KBM-7 (cell line): Measurements from ENCODE around the gene KRTAP10-11.
"Not testable (repeated sequence)": the region's sequence is repeated elsewhere in the genome, so short reads cannot be mapped to it uniquely, and the experiment has no call there.

Experiments used
- DNase-seq: peaks from one replicate; pipeline ENCODE4 v3.0.0-alpha.2; 2015
- in situ Hi-C: fragments of 300-500 bp; cut with MboI; formaldehyde crosslinking; loops from 2 replicates; pipeline ENCODE4 v1.14.3; 2020; ENCODE audit warnings: low sequenced_read_pairs, low pct_unique_long_range_greater_than_20kb, mixed read lengths

KRTAP10-11 gene

DNA sequence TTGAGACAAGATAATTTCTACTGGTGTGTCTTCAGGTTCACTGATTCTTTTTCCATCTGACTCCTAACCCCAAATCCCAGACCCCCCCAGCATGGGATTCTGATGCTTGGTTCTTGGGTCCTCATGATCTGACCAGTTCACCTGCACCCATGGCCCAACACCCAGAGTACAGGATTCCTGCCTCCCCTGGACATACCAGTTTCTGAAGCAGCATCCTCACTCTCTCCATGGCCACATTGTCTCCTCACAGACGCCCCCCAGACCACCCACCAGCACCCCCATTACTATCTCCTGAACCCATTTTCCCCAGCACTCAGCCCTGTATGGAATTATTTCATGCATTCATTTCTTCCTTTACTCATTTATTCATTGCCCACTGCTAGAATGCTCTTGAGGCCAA lies 10.7 kb downstream of the KRTAP10-11 start:
- DNase-seq: no peak
- in situ Hi-C loops: no loop called here

GRCh38 chr21:44657635-44658540 lies 11.7 kb downstream of the KRTAP10-11 start, which contains the start of gene KRTAP12-3:
TSS of gene KRTAP12-3 (plus strand) at chr21:44657932. CDS start at chr21:44657980, 48 bp downstream.
- in situ Hi-C loops: no loop called here
- no peak for DNase-seq

GRCh38 chr21:44658541-44658910 lies 12.3 kb downstream of the KRTAP10-11 start:
- in situ Hi-C loops: no loop called here
- no peak for DNase-seq

DNA sequence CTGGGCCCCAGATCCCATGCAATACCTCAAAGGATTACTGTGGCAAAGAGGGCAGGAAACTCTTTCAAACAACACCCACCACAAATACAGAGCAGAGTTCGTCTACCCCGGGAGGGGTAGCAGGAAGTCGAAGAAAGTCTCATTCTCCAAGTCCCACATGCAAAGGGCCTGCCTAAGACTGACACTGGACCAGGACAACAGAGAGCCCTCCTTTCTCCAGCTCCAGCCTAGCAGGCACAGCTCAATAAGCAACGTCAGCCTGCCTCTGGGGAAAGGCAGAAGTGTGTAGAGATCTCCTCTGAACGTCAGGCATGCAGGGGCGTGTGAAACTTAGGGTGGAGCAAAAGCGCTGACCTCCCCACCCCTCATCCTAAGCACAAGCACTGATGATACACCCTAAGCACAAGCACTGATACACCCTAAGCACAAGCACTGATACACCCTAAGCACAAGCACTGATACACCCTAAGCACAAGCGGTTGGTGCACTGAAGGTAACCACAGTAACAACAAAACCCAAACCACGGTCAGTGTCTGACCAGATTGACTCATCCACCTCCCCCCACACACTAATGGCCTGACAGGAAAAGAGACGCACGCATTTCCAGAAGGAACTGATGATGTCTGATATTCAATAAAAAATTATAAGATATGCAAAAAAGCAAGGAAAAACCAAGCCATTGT lies 12.8 kb downstream of the KRTAP10-11 start:
- DNase-seq: no peak
- in situ Hi-C loops: no loop called here

- in situ Hi-C loops, DNase-seq: not testable (repeated sequence)
These were observed 15.4 kb downstream of the KRTAP10-11 start for GRCh38 chr21:44661567-44661966.

DNA sequence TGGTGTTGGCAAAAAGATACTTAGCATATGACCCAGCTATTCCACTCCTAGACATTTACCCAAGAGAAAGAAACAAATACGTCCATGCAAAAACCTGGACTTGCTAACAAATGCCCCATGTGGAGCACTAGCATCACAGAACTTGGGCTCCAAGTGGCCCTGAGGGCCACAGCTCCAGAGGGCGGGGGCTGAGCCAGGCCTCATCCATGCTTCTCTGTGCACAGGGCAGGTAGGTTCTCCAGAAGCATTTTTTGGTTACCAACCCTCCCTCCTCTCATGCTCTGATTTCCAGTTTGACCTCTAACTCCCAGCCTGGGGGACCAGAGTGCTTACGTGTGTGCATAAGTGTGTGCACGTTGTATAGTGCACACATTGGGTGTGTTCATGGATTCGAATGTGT lies 18.5 kb downstream of the KRTAP10-11 start:
- DNase-seq: no peak

DNA sequence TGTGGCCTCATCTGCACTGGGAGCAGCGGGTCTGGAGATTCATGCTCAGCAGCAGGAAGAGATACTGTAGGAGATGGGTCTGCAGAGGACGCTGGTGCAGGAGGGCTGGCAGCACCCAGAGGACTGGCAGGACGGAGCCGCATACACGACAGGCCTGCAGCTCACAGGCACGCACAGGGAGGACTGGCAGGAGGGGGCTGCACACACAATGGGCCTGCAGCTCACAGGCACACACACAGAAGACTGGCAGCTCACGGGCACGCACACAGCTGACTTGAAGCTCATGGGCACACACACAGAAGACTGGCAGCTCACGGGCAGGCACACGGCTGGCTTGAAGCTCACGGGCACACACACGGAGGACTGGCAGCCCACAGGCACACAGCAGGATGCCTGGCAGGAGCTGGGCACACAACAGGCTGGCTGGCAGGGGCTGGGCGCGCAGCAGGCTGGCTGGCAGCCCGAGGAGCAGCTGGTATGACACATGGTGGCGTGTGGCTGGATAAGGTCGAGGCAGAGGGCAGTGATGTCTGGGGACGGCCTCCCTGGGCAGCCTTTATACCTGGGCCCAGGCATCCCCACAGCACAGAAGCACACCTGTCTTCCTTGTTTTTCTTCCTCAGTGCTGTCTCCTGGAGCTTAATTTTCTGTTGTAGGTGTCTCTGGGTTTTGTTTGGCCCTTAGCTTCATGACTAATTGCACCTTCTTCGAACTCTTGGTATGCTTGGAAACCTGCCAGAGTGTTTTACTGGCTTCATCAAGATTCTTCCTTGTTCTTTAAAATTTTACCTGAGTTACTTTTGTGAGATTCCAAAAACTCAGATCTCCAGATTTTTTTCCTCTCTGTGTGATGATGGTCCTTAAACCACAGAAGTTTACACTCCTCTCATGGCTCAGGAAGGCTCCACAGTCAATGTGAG lies 20.4 kb downstream of the KRTAP10-11 start, which contains the start of gene KRTAP12-2:
Gene KRTAP12-2, minus strand, starts transcription at position 527 of the 920 bp plus-strand sequence. Its CDS starts 41 bp downstream, at position 486.
- in situ Hi-C loops: no loop called here
- DNase-seq: no peak

More for the DNA sequence above, 18.5 kb downstream of the KRTAP10-11 start:
- in situ Hi-C loops: no loop called here

GRCh38 chr21:44667612-44668011 lies 21.4 kb downstream of the KRTAP10-11 start:
- in situ Hi-C loops: no loop called here
- no peak for DNase-seq

DNA sequence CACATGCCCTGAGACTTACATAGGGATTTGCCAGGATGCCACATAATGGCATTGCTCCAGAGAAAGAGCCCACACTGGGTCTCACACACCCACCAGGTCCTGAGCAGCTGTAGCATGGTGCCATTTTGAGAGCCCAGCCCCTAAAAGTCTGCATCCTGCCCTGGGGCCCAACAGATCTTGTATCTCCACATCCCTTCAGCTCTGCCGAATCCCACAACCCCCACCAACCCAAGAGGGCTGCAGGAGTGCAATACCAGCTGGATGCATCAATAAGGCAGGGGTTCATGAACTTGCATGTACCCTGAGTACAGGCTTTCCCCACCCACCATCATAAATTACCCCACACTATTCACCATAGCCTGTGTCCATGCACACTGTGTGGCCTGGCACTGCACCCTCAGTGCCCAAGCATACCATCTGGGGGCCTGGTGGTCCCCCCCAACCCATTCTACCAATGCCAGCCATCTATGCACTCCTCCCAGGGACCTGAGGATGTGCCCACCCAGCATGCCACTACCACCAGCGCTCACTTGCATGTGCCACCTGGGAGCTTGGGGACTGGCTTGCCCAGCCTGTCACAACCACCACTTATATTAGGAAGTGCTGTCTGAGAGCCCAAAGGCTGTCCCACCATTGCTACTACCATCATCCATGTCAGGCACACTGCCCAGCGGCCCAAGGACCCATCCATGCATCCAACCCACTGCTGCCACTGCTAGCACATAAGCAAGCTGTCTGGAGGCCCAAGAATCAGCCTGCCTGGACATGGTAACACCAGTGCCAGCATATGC lies 24.6 kb downstream of the KRTAP10-11 start:
- in situ Hi-C loops: no loop called here
- no peak for DNase-seq

DNA sequence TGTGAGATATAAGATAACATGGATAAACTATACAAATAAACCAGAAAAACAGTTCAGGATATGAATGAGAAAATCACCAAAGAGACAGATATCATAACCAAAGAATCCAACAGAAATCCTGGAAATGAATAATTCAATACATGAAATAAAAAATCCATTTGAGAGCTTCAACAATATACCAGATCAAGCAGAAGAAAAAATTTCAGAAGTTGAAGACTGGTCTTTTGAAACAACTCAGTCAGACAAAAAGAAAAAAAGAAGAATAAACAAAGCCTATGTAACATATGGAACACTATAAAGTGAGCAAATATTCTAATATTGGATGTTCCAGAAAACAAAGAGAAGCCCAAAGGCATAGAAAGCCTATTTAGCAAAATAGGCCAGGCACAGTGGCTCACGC lies 25.7 kb downstream of the KRTAP10-11 start:
- in situ Hi-C loops: no loop called here

DNA sequence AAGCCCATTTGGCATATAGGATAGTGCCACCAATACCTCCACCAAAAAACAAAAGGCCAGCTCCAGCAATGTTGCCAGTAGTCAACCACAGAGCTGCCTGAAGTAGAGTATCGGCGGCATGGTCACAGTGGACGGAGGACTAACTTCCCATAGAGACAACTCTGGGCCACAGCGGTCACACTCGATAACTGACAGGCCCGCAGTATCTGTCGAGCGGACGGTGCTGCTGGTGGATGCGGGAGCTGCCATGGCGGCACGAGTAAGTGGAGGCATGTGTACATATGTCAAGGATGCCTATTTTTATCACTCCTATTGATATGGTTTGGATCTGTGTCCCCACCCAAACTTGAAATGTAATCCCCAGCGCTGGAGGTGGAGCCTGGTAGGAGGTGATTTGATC lies 31.7 kb downstream of the KRTAP10-11 start:
- in situ Hi-C loops: no loop called here
- DNase-seq: no peak

More for the DNA sequence above, 25.7 kb downstream of the KRTAP10-11 start:
- DNase-seq: peak; percentile 7

DNA sequence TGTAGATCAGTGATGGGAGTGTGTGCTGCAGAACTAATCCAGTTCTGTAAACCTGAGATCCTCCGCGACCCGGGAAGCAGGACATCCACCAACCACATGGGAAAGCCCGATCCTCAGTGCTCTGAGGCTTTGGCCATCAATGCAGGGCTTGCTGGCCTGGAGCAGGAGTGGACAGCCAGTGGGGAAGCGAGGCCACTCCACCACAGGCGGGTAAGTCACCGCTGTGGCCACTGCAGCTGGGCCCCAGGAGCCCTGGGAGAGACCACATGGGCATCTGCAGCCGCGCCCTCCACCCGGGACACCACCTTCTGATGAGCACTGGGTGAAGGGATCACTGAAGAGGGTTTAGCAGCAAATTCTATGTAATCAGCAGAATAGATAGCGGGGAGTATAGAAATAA lies 34.9 kb downstream of the KRTAP10-11 start:
- DNase-seq: no peak
- in situ Hi-C loops: no loop called here

DNA sequence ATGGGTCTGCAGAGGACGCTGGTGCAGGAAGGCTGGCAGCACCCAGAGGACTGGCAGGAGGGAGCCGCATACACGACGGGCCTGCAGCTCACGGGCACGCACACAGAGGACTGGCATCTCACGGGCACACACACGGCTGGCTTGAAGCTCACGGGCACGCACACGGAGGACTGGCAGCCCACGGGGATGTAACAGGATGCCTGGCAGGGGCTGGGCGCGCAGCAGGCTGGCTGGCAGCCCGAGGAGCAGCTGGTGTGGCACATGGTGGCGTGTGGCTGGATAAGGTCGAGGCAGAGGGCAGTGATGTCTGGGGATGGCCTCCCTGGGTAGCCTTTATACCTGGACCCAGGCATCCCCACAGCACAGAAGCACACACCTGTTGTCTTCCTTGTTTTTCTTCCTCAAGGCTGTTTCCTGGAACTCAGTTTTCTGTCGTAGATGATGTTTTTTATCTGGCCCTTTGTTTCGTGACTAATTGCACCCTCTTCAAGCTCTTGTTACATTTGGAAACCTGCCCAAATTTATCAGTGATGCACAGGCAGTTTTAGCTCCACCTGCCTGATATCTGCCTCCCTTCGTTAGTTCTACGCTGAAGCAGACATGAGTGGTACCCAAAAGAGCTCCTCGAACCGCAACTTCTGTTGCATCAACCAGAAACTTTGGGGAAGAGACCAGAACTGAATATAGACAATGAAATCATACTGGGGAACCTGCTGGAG lies 35.8 kb downstream of the KRTAP10-11 start, which contains the start of gene KRTAP12-1:
Gene KRTAP12-1, minus strand, starts transcription at position 303 of the 719 bp plus-strand sequence. Its CDS starts 40 bp downstream, at position 263.
- in situ Hi-C loops: no loop called here
- no peak for DNase-seq

GRCh38 chr21:44682580-44683151 lies 36.5 kb downstream of the KRTAP10-11 start:
- in situ Hi-C loops: no loop called here

GRCh38 chr21:44684077-44684476 lies 37.9 kb downstream of the KRTAP10-11 start:
- no peak for DNase-seq
- in situ Hi-C loops: no loop called here

More at GRCh38 chr21:44682580-44683151, 36.5 kb downstream of the KRTAP10-11 start:
- no peak for DNase-seq

DNA sequence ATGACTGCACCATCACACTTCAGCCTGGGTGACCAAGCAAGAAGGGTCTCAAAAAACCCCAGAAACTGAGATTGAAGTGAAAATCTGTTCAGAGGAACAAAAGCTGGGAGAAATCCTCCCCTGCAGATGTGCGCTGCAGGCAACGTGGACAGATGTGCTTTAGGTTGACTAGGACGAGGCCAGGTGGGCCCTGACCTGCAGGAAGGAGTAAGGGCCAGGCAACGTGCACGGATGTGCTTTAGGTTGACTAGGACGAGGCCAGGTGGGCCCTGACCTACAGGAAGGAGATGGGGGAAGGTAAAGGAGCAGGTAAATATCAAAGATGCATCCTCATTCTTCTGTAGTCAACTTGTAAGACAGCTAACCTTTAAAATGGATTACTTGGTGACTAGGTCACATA lies 38.3 kb downstream of the KRTAP10-11 start:
- in situ Hi-C loops: no loop called here
- DNase-seq: no peak

GRCh38 chr21:44685050-44685449 lies 38.8 kb downstream of the KRTAP10-11 start:
- in situ Hi-C loops, DNase-seq: not testable (repeated sequence)
